ENCODE results near the gene SLC9B1.
"Not testable (repeated sequence)": the region's sequence is repeated elsewhere in the genome, so short reads cannot be mapped to it uniquely, and the experiment has no call there.

The SLC9B1 gene

DNA sequence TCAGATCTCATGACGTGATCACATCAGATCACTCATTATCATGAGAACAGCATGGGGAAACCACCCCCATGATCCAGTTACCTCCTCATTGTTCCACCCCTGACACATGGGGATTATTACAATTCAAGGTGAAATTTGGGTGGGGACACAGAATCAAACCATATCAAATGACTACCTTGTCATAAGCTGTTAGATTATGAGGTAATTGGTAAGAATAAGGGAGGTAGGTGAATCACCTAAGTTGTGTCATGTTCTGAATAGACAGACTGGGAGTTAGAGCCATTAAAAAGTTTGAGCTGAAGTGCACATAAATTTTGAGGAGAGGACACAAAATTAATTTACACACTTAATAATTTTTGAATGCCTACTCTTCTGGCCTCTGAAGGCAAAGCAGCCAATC, 24.7 kb downstream of the SLC9B1 start:
- Histone ChIP-seq H3K4me3 (no peak overlapping the region), H3K9me3 (ENCODE audit: low read depth, low read length) (no peaks in the 10 kb centered on the region), H3K36me3 (ENCODE audit: insufficient read depth, low read length) (no peaks in the 10 kb centered on the region), H3K9ac (ENCODE audit: insufficient read length) (no peak overlapping the region), H3K27ac (no peak overlapping the region)
- TF ChIP-seq FOXP2 (optimal IDR thresholded peaks at IDR 0.05; ENCODE audit: control extremely low read depth, extremely low read length, insufficient read depth) (no peak), POLR2AphosphoS5 (IDR thresholded peaks at IDR 0.05; ENCODE audit: borderline replicate concordance, low read depth, low read length) (no peak), EZH2 (IDR thresholded peaks at IDR 0.05) (no peak)
- no peak for DNase-seq (ENCODE audit: low read depth, low spot score)

DNA sequence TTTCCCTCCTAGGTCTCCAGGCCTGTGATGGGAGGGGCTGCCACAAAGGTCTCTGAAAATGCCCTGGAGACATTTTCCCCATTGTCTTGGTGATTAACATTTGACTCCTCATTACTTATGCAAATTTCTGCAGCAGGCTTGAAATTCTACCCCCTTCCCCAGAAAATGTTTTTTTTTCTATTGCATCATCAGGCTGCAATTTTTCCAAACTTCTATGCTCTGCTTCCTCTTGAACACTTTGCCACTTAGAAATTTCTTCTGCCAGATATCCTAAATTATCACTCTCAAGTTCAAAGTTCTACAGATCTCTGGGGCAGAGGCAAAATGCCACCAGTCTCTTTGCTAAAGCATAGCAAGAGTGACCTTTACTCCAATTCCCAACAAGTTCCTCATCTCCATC, 25.5 kb downstream of the SLC9B1 start:
- not testable (repeated sequence) for H3K4me3 ChIP-seq; DNase-seq (ENCODE audit: low read depth, low spot score); H3K9me3 ChIP-seq (ENCODE audit: low read depth, low read length); H3K9ac ChIP-seq (ENCODE audit: insufficient read length); H3K36me3 ChIP-seq (ENCODE audit: insufficient read depth, low read length); H3K27ac ChIP-seq

DNA sequence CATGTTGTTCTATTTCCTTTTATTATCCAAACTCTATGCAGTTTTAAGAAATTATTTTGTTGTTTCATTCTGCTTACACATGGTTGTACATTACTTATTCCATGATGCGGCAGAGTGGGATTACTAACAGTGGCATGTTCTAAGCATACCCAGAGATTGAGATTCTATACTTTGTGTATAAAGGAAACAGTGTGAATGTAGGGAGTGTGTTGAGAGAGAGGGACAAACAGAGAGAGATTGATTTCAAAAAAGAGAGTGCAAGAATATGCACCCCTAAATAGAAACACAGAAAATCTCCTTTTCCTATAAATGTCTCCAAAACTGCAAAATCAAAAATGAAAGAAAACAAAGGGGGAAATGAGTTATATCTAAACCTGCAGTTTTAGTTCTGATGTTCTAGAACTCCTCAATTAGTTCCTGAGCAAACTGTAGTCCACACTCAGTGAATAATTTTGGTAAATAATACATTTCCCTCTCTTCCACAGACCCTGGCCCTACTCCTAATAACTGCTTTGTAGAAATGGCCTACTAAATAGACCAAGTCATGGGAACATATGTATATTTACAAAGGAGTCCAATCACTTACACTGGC, 31.0 kb downstream of the SLC9B1 start:
- no peak overlapping the region for H3K27ac ChIP-seq
- no peak for DNase-seq (ENCODE audit: low read depth, low spot score)
- TF ChIP-seq EZH2 (IDR thresholded peaks at IDR 0.05) (no peak), POLR2AphosphoS5 (IDR thresholded peaks at IDR 0.05; ENCODE audit: borderline replicate concordance, low read depth, low read length) (no peak), FOXP2 (optimal IDR thresholded peaks at IDR 0.05; ENCODE audit: control extremely low read depth, extremely low read length, insufficient read depth) (no peak)

DNA sequence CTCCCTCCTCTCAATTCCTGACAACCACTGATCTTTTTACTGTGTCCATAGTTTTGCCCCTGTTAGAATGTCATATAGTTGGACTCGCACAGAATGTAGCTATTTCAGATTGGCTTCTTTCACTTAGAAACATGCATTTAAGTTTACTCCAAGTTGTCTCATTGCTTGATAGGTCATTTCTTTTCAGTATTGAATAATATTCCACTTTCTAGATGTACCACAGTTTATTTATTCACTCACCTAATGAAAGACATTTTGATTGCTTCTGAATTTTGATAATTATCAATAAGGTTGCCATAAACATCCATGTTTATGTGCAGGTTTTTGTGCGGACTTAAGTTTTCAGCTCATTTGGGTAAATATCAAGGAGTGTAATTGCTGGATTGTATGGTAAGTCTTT, 38.5 kb downstream of the SLC9B1 start:
- no peak overlapping the region for H3K27ac ChIP-seq
- H3K36me3 ChIP-seq (ENCODE audit: insufficient read depth, low read length), result no peaks in the 10 kb centered on the region
- no peak overlapping the region for H3K9ac ChIP-seq (ENCODE audit: insufficient read length)
- TF ChIP-seq POLR2AphosphoS5 (IDR thresholded peaks at IDR 0.05; ENCODE audit: borderline replicate concordance, low read depth, low read length), result no peak
- DNase-seq (ENCODE audit: low read depth, low spot score), result no peak
- H3K9me3 ChIP-seq (ENCODE audit: low read depth, low read length), result 0 out of 2 replicates have a peak, but pooled peaks cover 2% of the 10 kb centered on the region
- H3K4me3 ChIP-seq, result no peak overlapping the region

More for the DNA sequence above, 31.0 kb downstream of the SLC9B1 start:
- H3K36me3 ChIP-seq (ENCODE audit: insufficient read depth, low read length), result no peaks in the 10 kb centered on the region
- H3K4me3 ChIP-seq, result no peak overlapping the region
- no peak overlapping the region for H3K9ac ChIP-seq (ENCODE audit: insufficient read length)
- H3K9me3 ChIP-seq (ENCODE audit: low read depth, low read length), result no peaks in the 10 kb centered on the region

DNA sequence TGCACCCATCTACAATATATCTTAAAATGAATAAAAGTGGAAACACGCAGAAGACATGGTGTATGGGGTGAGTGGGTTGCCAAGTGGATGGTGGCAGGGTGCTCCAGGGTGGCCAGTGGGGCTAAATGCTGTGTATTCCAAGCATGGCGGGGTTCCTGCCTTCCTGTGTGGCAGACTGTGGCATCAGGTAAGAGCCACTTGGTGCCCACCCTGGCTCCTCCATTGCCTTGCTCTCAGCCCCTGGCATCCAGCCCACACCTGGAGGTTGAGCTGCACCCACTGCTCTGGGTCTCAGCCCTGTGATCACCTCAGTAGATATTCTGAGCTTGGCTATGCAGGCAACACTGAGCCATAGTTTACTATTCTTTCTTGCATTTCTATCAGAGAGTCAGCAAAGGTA, 57.7 kb downstream of the SLC9B1 start:
- H3K4me3 ChIP-seq; H3K27ac ChIP-seq; H3K36me3 ChIP-seq (ENCODE audit: insufficient read depth, low read length); H3K9me3 ChIP-seq (ENCODE audit: low read depth, low read length); H3K9ac ChIP-seq (ENCODE audit: insufficient read length); DNase-seq (ENCODE audit: low read depth, low spot score): not testable (repeated sequence)

DNA sequence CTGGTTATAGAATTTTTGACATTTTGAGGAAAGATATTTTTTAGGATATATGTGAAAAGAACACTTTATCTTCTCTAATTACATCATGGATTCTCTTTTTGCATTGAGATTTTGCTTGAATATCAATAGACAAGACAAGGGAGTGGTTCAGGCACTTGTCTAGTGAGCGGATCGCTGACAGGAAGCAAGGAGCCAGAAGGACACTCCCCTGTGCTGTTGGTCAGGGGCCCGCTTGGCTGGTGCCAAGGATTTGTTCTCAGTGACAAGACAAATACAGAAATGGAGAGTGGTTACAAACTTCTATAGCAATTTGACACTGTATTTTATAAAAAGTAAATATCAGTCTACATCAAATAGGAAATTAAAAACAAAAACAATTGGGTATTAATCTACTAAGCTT, 60.0 kb downstream of the SLC9B1 start:
- DNase-seq (ENCODE audit: low read depth, low spot score), result no peak
- H3K27ac ChIP-seq, result no peak overlapping the region
- H3K9ac ChIP-seq (ENCODE audit: insufficient read length), result no peak overlapping the region
- no peak overlapping the region for H3K4me3 ChIP-seq
- no peaks in the 10 kb centered on the region for H3K9me3 ChIP-seq (ENCODE audit: low read depth, low read length)
- no peaks in the 10 kb centered on the region for H3K36me3 ChIP-seq (ENCODE audit: insufficient read depth, low read length)
- TF ChIP-seq FOXP2 (optimal IDR thresholded peaks at IDR 0.05; ENCODE audit: control extremely low read depth, extremely low read length, insufficient read depth), result no peak
- TF ChIP-seq EZH2 (IDR thresholded peaks at IDR 0.05), result no peak
- no peak for TF ChIP-seq POLR2AphosphoS5 (IDR thresholded peaks at IDR 0.05; ENCODE audit: borderline replicate concordance, low read depth, low read length)

DNA sequence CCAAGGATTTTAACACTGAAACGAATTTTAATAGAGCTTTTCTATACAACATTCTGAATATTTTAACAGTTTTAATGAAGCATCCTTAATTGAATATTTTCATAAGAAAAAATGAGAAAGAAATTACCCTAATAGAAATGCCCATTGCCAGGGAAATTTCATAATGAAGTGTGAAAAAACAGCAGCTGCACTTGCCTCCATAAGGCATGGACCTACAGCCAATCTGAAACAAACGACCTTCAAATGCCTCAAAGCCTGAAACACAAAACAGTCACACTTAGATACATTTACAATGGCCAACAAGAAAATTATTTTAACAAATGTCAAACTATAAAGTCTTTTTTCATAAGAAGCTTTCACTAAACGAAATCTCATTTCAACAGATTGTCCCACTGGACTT, 74.4 kb downstream of the SLC9B1 start:
- TF ChIP-seq FOXP2 (optimal IDR thresholded peaks at IDR 0.05; ENCODE audit: control extremely low read depth, extremely low read length, insufficient read depth), result no peak
- no peak for TF ChIP-seq EZH2 (IDR thresholded peaks at IDR 0.05)
- no peak for TF ChIP-seq POLR2AphosphoS5 (IDR thresholded peaks at IDR 0.05; ENCODE audit: borderline replicate concordance, low read depth, low read length)

DNA sequence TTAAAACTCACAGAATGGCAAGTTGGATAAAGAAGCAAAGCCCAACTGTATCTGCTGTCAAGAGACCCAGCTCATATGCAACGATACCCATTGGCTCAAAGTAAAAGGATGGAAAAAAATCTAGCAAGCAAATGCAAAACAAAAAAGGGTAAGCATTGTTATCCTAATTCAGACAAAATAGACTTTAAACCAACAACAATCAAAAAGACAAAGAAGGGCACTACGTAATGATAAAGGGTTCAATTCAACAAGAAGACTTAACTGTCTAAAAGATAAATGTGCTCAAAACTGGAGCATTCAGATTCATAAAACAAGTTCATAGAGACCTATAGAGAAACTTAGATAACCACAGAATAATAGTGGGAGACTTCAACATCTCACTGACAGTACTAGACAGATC, 81.4 kb downstream of the SLC9B1 start:
- H3K36me3 ChIP-seq (ENCODE audit: insufficient read depth, low read length); H3K4me3 ChIP-seq: not testable (repeated sequence)

More for the DNA sequence above, 74.4 kb downstream of the SLC9B1 start:
- DNase-seq (ENCODE audit: low read depth, low spot score), result no peak
- no peak overlapping the region for H3K4me3 ChIP-seq
- H3K27ac ChIP-seq, result no peak overlapping the region
- no peak overlapping the region for H3K9ac ChIP-seq (ENCODE audit: insufficient read length)
- H3K36me3 ChIP-seq (ENCODE audit: insufficient read depth, low read length), result no peaks in the 10 kb centered on the region
- no peaks in the 10 kb centered on the region for H3K9me3 ChIP-seq (ENCODE audit: low read depth, low read length)

DNA sequence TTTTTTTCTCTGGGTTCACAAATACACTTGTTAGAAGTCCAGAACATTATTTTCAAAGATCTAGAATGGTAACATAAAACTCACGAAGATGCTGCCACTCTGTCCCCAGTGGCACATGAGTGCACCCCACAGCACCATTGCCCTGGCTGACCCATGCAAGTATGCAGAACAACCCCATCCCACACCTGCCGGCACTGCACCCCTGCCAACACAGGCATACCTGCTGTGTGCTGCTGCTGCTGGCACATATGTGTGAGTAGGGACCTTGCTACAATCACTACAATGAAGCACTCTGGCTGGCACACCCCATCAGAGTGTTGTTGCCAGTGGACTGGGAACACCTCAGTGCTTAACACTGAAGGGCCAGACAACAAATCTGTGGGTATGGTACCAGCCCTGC, 83.8 kb downstream of the SLC9B1 start:
- Histone ChIP-seq H3K27ac (no peak overlapping the region), H3K9ac (ENCODE audit: insufficient read length) (no peak overlapping the region), H3K9me3 (ENCODE audit: low read depth, low read length) (no peaks in the 10 kb centered on the region), H3K36me3 (ENCODE audit: insufficient read depth, low read length) (no peaks in the 10 kb centered on the region), H3K4me3 (no peak overlapping the region)
- DNase-seq (ENCODE audit: low read depth, low spot score), result no peak
- no peak for TF ChIP-seq POLR2AphosphoS5 (IDR thresholded peaks at IDR 0.05; ENCODE audit: borderline replicate concordance, low read depth, low read length)
- no peak for TF ChIP-seq EZH2 (IDR thresholded peaks at IDR 0.05)
- TF ChIP-seq FOXP2 (optimal IDR thresholded peaks at IDR 0.05; ENCODE audit: control extremely low read depth, extremely low read length, insufficient read depth), result no peak

More for the DNA sequence above, 81.4 kb downstream of the SLC9B1 start:
- H3K9ac ChIP-seq (ENCODE audit: insufficient read length); DNase-seq (ENCODE audit: low read depth, low spot score); H3K27ac ChIP-seq; H3K9me3 ChIP-seq (ENCODE audit: low read depth, low read length): not testable (repeated sequence)

DNA sequence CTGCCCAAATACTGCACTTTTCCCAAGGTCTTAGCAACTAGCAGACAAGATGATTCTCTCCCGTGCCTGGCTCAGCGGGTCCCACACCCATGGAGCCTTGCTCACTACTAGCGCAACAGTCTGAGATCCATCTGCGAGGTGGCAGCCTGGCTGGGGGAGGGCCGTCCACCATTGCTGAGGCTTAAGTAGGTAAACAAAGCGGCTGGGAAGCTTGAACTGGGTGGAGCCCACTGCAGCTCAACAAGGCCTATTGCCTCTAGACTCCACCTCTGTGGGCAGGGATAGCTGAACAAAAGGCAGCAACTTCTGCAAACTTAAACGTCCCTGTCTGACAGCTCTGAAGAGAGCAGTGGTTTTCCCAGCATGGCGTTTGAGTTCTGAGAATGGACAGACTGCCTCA, 99.8 kb downstream of the SLC9B1 start:
- H3K27ac ChIP-seq; H3K9me3 ChIP-seq (ENCODE audit: low read depth, low read length); H3K36me3 ChIP-seq (ENCODE audit: insufficient read depth, low read length); DNase-seq (ENCODE audit: low read depth, low spot score); H3K9ac ChIP-seq (ENCODE audit: insufficient read length); H3K4me3 ChIP-seq: not testable (repeated sequence)
